AG04449 (cell line): Measurements from ENCODE around the gene ZBTB7C.

Experiments used
- CTCF ChIA-PET: fragments of 350-600 bp; formaldehyde crosslinking; extraction: SDS; loops from one replicate; lab custom pipeline; 2021; ENCODE audit warnings: antibody characterized with exemption; lab: Yijun Ruan, JAX
- POLR2A ChIA-PET: fragments of 400-600, 350-600 bp; formaldehyde crosslinking; extraction: SDS; loops from one replicate; lab custom pipeline; 2020; ENCODE audit warnings: antibody characterized with exemption, inconsistent platforms; lab: Yijun Ruan, JAX
- DNase-seq: peaks from one replicate; pipeline ENCODE4 v3.0.0-alpha.2; 2010; ENCODE audit warnings: low read depth, low spot score
- H3K4me3 ChIP-seq: 2 replicates; pipeline ENCODE4 v1.5.1; 2011; ENCODE audit warnings: low read depth, mild to moderate bottlenecking, control low read depth, low read length
- TF ChIP-seq, protein P1 (sequence below): IDR thresholded peaks from one replicate; pipeline ENCODE4 v1.5.1; 2011; ENCODE audit warnings: mild to moderate bottlenecking, moderate library complexity, low read length, control low read depth, inconsistent platforms; ENCODE audit not compliant: insufficient read depth; ENCODE audit errors: missing control alignments

Gene ZBTB7C

DNA sequence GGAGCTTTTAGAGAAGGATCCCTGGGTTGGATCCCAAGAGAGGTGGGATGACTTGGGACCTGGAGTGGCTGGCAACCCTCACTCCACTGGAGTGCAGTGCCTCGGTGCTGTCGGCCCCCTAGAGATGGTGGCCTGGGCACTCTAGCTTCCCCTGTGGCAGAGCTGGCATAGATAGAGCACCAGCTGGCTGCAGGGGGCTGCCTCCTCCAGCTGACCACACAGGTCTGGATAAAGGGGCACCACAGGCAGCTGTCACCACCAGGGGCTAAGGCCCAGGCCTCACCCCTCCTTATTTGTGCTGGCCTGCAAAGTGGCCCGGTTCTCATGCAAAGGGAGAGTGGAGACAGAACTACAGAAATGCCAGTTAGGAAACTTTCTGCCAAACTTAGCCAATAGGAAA lies 74.3 kb downstream of the ZBTB7C start:
- CTCF ChIA-PET = interaction anchor here (1.2 to 1.3 kb wide), 2 partner anchors 110 to 1527 kb away, joined by 3 read pairs; no protein-coding TSS in a partner anchor
- TF ChIP-seq, protein P1, sequence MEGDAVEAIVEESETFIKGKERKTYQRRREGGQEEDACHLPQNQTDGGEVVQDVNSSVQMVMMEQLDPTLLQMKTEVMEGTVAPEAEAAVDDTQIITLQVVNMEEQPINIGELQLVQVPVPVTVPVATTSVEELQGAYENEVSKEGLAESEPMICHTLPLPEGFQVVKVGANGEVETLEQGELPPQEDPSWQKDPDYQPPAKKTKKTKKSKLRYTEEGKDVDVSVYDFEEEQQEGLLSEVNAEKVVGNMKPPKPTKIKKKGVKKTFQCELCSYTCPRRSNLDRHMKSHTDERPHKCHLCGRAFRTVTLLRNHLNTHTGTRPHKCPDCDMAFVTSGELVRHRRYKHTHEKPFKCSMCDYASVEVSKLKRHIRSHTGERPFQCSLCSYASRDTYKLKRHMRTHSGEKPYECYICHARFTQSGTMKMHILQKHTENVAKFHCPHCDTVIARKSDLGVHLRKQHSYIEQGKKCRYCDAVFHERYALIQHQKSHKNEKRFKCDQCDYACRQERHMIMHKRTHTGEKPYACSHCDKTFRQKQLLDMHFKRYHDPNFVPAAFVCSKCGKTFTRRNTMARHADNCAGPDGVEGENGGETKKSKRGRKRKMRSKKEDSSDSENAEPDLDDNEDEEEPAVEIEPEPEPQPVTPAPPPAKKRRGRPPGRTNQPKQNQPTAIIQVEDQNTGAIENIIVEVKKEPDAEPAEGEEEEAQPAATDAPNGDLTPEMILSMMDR = no peak
- POLR2A ChIA-PET = no interaction called here
- DNase-seq = no peak
- H3K4me3 ChIP-seq = no peak overlapping the region

DNA sequence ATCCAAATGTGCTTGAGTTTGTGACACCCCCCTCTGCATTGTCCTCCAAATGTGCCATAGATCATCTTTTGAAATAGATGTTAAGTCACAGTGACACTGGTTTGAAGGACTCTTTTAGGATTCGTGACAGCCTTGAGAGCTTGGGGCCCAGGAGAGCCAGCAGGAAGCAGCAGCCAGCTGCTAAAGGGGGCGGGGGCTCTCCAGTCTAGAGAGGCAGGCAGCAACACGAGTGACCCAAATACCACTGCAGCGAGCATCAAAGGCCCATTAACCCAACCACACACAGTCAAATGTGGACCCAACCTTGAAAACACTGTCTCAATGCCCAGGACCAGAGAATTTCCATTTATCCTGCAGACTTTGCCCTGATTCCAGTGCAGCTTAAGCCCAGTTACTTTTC lies 75.6 kb downstream of the ZBTB7C start:
- ChIA-PET POLR2A (no interaction called here), CTCF (interaction anchor here (1.2 to 1.3 kb wide), 2 partner anchors 111 to 1528 kb away, joined by 3 read pairs; no protein-coding TSS in a partner anchor)
- DNase-seq = no peak
- TF ChIP-seq, protein P1 = no peak
- H3K4me3 ChIP-seq = no peak overlapping the region

DNA sequence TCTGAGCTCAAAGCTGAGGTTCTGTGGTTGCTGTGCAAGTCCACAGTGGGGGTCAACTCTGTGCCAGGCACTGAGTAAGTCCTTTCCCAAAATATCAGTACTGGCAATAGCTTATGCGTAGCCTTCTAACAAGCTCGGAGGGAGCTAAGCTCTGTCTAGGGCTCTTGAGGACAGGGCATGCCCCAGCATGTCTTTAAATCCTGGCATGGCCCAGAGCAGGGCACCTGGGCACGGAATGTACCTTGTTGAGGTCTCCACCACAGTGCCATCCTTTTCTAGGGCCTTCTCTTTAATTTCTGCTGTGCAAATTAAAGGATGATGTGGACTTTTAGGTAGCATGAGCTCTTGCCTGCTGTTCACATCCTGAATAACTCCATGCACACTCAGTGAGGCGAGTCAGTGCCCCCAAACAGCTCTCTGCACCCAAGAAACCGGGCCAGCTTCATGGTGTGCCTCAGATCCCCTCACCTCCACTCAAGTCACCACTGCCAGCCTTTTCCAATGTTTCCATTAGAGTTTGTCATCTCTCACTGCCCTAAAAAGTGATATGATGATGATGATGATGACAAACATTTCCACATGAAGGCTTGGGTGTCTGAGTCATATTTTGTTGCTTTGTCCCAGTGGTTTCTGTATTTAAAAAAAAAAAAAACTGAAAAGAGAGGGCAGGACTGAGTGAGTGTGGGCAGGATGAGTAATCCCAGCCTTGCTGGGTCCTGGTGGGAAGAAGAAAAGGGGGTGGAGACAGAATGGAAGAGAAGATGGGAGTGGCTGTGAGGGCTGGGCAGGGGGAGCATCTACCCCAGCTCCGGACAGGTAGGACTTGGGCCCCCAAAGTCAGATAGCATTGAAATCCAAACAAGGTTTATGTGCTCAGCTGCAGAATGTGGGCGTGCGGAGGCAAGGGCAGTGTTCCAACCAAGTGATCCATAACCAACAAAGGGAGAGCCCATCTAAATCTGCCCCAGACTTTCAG lies 78.9 kb downstream of the ZBTB7C start:
- ChIA-PET CTCF (no interaction called here), POLR2A (no interaction called here)
- TF ChIP-seq, protein P1 = no peak
- H3K4me3 ChIP-seq = no peak overlapping the region
- peak; percentile 31 for DNase-seq

DNA sequence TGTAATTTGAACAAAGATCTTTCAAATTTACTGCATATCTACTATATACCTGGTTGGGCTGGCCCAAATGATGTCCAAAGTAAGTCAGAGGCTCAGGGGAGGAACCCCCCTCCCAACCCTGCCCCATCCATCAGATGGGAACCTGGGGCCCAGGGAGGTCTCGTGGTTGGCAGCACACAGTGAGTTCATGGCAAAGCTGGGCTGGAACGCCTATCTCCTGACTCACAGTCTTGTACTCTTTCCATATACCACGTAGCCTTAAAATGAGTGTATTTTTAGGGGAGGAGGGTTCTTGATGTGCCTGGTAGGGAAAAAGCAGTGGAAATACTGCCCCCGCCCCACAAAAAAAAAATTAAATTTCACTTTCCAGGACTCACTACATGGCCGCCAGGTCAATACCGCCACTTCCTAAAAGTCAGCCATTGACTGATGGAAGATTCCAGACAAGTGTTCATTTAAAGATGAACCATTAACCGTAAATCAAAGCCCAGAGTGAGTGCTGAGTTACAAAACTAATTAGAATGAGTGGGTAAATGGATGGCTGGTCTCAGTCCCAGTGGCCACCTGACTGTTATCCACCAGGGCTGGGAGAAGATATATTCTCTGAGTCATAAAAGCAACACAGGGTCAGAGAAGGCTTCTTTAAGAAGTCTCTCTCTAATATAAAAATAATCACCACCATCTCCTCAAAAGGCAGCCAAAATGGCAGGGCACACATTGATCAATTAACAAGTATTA lies 80.5 kb downstream of the ZBTB7C start:
- DNase-seq = no peak
- ChIA-PET POLR2A (no interaction called here), CTCF (no interaction called here)
- H3K4me3 ChIP-seq = no peak overlapping the region
- TF ChIP-seq, protein P1 = no peak

DNA sequence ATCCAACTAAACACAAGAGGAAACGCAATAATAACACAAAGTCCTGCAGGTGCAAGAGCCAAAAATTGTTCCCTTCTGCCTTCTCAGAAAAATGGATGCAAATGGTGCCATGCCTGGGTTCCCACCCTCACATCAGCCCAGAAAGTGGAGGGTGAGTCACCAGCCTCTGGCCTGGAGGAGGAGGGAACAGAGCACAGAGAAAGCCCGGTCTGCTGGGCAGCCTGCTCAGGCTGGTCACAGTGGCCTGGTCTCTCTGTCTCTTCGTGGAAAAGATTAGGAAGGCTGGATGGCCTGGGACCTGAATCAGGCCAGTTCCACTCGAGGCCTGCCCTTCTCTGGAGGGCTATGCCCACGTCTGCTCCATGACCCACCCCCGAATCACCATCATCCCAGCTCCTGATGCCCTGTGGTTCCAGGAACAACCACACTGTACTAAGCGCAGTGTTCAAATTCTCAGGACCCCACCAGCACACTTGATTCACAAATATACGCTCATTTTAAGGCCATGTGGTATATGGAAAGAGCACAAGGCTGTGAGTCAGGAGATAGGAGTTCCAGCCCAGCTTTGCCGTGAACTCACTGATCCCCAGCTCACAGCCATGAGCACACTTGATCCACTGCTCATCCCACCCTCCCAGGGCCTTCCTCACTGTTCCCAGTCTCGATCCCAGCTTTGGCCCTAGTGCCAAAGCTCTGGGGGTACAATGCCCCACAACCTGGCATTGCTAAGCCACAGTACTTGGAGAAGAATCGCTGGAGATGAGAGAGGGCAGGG lies 82.1 kb downstream of the ZBTB7C start:
- CTCF ChIA-PET = interaction anchor here (1.0 kb wide), 1 partner anchor 10 kb away, joined by 5 read pairs; no protein-coding TSS in a partner anchor
- no peak for DNase-seq
- TF ChIP-seq, protein P1 = no peak
- H3K4me3 ChIP-seq = no peak overlapping the region
- POLR2A ChIA-PET = no interaction called here
